A549 treated with CORT108297 at 1 μM for 4 hours (cell line): ENCODE results near the gene ACVR2A. TPM values are rescaled to one million over a fixed set of nuclear protein-coding genes. Genes with fewer than 3 reads are reported as not detected.

Experiments
- total RNA-seq: library from RNA; stranded (reverse); fragments of 200-300 nt; extraction: Qiagen RNA extraction; gene quantifications from 5 replicates; pipeline ENCODE4 v1.2.3, GENCODE V29; 2022

Gene ACVR2A
- 3.0 to 4.1 TPM (median 3.4 TPM) in 5 replicates for total RNA-seq

DNA sequence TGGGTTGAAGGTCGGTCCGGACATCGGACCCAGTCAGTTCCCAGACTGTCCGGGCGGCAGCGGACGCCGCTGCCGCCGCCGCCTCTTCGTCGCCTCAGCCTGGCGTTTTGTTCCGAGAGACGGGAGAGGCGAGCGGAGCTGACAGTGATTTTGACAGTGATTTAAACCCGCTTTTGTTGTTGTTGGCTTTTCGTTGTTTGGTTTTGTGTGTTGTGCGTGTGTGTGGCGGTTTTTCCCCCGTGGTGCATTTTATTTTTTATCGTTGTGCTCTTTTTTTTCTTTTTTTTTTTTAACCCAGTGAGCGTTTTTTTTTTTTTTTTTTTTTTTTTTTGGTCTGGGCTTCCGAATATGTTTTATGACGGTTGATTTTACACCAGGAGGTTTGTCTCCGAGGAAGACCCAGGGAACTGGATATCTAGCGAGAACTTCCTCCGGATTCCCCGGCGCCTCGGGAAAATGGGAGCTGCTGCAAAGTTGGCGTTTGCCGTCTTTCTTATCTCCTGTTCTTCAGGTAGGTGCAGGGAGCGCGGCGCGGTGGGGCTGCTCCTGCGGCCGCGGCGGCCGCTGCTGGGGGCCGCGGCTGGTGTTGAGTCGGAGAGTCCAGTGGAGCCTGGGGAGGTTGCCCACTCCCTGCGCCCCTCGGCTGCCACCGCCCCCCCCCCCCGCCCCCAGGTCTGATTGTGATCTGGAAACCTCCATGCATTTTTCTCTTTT lies at the start of gene ACVR2A:
Gene ACVR2A (plus strand): TSS at position 333 of the 714 bp plus-strand sequence. CDS start 124 bp downstream, at position 457.

Other genes with a start within 250 kb of the ACVR2A start
- gene ORC4, start 175.7 kb downstream of the ACVR2A start, total RNA-seq = 32.1 to 37.9 TPM (median 34.2 TPM) in 5 replicates
- 2.9 to 8.0 TPM (median 5.4 TPM) in 5 replicates for gene MBD5, start 176.1 kb downstream of the ACVR2A start, total RNA-seq